Stimulated activated CD8-positive, alpha-beta memory T cell treated with anti-CD3 and anti-CD28 coated beads, Interleukin-12 subunit alpha, Interleukin-12 subunit beta, amount 100 ng/mL, for 4 hours (primary cell): ENCODE results near the gene CEP350.

Experiments used
- DNase-seq: peaks from one replicate; pipeline ENCODE4 v3.0.0-alpha.2; 2020; ENCODE audit warnings: low read depth

The CEP350 gene, protein sequence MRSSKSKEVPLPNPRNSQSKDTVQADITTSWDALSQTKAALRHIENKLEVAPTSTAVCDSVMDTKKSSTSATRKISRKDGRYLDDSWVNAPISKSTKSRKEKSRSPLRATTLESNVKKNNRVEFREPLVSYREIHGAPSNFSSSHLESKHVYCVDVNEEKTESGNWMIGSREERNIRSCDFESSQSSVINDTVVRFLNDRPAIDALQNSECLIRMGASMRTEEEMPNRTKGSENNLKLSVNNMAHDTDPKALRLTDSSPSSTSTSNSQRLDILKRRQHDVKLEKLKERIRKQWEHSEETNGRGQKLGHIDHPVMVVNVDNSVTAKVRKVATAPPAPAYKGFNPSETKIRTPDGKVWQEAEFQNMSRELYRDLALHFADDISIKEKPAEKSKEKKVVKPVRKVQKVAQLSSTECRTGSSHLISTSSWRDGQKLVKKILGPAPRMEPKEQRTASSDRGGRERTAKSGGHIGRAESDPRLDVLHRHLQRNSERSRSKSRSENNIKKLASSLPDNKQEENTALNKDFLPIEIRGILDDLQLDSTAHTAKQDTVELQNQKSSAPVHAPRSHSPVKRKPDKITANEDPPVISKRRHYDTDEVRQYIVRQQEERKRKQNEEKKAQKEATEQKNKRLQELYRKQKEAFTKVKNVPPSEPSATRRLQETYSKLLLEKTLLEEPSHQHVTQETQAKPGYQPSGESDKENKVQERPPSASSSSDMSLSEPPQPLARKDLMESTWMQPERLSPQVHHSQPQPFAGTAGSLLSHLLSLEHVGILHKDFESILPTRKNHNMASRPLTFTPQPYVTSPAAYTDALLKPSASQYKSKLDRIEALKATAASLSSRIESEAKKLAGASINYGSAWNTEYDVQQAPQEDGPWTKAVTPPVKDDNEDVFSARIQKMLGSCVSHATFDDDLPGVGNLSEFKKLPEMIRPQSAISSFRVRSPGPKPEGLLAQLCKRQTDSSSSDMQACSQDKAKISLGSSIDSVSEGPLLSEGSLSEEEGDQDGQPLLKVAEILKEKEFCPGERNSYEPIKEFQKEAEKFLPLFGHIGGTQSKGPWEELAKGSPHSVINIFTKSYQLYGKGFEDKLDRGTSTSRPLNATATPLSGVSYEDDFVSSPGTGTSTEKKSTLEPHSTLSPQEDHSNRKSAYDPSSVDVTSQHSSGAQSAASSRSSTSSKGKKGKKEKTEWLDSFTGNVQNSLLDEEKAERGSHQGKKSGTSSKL (N-terminal part only)

DNA sequence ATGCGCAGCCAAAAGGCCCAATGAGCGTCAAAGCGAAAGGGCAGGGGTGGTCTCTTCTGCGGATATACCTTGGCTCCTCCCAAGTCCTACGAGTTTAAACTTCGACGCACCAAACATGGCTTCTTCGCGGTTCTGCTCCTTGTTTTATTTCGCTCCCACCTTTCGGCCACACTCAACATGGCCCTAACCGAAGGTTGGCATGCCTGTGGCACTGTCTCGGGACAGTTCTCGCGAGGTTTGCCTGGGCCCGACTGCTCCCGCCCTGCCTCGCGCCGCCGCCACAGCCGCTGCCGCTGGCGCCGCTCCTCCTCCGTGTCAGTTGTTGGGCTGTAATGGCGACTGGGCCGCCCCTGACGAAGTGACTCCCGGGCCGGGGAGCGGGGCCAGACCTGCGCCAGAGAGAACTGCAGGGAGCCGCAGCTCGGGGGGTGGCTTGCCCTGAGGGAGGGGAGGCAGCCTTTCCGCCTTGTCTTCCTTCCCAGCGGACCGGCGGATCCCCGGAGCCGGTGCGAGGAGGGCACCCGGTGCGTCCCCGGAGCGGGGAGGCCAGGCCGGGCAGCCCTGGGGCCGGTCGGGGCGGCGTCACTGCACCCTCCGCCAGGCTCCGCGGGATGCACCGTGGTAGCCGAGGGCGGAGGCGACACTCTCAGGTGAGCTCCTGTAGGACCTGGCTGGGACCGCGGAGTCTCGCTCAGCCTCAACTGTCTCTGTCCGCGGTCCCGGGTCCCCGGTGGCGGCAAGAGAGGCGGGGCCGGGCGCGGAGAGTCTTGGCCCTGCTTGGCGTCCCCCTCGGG, at the start of gene CEP350:
Gene CEP350, plus strand, starts transcription at position 318 of the 794 bp plus-strand sequence. CDS start 31,372 bp downstream, outside the sequence.
- peak; percentile 95 for DNase-seq

DNA sequence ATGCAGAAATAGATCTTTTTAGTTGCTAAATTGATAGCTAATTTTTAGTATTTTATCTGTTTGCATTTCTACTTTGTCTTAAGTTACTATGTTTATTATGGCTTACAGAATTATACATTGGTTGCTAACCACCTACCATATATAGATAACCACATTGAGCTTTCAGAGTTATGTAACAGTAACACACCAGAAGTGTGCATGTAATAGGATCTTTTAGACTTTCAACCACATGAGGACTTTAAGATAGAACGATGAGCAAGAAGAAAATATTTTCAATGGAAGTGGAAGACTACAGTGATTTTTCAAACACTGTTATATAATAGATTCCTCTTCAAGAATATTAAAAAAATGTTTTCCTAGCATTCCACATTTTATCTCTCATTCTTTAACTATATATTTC, 43.7 kb upstream of the CEP350 start:
- DNase-seq, result no peak

DNA sequence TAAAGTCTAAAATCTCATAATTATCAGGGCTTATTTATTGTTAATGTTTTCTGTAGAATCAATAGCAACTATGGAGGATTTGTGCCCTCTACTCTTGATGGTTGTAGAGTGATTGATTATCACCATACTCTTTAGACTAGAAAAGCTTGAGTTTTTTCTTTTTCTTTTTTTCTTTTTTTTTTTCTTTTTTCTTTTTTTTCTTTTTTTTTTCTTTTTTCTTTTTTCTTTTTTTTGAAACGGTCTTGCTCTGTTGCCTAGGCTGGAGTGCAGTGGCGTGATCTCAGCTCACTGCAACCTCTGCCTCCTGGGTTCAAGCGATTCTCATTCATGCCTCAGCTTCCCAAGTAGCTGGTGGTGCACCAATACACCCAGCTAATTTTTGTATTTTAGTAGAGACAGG, 42.8 kb upstream of the CEP350 start:
- DNase-seq, result no peak

DNA sequence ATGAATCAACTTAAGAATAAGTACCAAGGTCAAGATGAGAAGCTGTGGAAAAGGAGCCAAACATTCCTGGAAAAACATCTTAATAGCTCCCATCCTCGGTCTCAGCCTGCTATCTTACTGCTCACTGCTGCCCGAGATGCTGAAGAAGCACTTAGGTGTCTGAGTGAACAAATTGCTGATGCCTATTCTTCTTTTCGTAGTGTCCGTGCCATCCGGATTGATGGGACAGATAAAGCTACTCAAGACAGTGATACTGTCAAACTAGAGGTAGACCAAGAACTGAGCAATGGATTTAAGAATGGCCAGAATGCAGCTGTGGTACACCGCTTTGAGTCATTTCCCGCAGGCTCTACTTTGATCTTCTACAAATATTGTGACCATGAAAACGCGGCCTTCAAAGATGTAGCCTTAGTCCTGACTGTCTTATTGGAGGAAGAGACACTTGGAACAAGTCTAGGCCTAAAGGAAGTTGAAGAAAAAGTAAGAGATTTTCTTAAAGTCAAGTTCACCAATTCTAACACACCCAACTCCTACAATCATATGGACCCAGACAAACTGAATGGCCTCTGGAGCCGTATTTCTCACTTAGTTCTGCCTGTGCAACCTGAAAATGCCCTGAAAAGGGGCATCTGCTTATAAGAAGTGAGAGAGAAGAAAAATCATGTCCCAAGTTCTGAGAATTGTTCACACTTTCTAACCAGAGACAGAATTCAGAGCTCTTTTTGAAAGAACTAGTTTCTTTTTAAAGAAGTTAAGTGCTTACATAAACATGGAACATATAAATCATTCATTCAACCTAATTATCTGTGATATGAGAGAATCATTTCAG, 36.8 kb upstream of the CEP350 start:
- DNase-seq, result no peak

DNA sequence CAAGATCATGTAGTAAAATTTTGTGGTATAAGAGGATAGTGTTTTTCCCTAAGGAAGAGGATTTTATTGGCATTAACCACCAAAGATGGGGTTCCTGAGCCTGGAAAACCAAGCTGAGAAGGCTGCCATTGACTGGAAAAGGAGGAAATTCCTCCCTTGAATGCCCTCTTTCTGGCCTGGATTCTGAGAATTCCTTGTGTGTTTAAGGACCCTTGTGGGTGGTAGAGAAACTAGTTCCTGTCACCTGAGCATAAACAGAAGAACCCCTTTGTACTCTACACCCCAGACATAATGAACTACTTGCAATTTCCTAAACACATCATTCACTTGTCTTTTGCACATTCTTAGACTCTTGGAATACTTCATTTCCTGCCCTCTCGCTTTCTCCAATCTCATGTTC, 33.1 kb upstream of the CEP350 start:
- no peak for DNase-seq

DNA sequence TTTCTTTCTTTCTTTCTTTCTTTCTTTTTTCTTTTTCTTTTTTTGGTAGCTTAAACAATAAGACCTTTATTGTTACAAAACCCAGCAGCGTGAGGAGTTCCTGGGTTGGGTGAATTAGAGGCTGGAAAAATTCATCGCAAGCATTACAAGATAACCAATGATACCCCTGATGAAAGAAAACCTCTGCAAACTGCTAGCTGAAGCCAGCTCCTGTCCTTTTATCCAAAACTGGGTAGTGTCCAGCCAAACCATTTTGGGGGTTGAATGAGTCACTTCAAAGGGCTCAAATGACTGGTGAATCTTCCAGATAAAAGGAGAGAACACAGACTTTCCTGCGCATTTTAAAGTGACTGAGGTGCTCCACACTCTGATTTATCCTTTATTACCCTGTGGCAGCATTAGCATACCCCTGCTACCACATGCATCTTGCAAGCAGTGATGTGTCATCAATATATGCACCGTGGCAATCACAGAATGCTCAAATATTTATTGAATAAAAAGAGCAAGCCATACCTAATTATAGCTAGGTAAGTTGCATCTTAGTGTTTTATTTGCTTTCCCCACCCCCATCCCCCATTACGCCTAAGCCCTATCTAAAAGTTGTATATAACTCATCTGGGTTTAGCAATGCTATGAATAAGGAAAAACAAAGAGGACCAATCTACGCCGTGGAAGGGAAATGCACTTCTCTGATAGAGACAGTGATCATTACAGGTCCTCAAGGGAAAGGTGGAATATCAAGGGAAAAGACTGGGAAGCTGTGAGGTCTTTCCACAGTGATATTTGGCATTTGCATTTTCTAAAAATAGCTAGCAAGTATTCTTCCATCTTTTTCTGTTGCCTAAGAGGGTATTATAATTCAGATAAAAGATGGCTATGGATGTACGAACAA, 32.4 kb upstream of the CEP350 start:
- DNase-seq, result no peak

DNA sequence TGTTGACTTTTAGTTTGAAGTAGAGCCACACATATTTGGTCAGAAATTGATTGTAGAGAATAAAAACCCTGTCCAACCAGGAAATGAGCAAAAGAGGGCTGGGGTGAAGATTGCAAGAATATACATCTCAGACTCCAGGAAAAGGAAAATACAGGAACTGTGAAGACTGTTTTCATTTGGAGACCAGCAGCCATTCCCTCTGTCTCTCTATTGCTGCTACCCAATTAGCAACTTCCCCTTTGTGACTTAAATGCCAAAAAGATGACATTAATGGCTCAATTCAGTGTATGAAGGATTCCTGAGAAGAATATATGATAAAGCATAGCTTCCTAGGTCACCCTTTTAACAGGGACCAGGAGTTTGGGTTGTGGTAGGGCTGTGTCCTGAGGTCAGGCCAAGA, 31.6 kb upstream of the CEP350 start:
- no peak for DNase-seq

DNA sequence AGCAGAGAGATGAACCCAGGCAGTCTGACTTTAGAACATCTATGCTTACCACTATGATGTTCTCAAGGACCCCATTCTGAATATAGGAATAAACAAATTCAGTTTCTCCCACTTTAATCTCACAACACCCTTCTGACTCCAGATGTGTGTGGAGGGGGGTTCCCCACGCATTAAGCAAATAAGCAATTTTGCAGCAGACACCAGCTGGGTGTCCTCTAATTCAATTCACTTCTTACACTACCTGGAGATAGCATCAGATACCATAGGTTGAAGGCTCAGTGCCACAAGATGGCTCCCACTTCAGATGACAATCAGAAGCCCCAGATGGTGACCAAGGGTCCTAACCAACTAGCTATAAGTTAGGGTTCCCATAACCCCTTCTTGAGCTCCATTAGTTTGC, 30.3 kb upstream of the CEP350 start:
- DNase-seq, result no peak

DNA sequence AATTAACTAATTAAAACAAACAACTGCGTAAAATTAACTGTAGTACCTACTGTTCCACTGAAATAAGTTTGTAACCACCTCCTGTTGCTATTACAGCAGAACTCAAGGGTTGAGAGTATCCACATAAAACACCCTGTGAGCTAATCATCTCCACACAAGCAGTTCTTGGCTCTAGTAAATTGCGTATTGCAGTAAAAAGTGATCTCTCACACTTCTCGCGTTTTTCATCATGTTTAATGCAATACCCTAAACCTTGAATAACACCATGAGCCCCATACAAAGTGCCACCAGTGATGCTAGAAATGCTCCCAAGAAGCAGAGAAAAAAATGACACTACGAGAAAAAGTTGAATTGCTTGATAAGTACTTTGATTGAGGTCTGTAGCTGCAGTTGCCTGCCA, 29.3 kb upstream of the CEP350 start:
- DNase-seq, result no peak

DNA sequence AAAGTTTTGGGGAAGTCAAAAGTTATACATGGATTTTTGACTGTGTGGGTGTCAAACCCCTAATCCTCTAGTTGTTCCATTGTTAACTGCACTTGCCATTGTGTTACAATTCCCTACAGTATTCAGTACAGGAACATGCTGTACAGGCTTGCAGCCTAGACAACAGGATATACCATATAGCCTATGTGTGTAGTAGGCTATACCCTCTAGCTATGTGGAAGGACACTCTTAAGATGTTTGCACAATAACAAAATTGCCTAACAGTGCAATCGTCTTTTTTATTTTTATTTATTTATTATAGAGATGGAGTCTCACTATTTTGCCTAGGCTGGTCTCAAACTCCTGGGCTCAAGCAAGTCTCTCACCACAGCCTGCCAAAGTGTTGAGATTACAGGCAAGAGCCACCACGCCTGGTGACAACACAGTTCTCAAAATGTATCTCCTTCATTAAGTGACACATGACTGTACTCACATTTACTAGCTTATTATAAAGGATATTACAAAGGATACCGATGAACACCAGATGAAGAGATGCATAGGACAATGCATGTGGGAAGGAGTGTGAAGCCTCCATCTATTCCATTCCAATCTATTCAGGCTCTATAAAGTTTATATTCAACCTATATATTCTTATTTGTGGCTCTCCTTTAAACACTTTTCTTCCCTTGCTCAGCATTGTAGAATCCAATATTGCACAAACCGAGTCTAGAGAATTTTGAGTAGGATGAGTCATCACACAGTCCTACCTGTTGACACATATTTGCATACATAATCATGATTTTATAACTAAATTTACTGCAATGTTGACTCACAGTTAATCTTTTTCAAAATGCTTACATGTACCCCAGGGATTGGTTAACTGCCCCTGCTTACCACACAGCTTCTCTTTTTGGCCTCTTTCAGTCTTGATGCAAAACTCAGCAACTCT, 28.4 kb upstream of the CEP350 start:
- DNase-seq, result no peak

DNA sequence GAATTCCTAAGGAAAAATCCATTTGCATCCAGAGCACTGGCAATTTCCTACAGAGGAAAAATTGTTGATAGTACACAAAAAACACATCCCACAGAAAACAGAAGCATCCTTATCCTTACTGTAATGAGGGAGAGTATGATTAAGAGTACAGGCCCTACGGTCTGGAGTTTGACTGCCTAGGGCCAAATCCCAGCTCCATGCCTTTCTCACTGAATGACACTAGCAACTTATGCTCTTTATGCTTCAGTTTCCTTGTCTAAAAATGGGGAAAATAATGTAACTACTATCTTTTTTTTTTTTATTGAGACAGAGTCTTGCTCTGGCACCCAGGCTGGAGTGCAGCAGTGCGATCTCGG, 27.8 kb upstream of the CEP350 start:
- no peak for DNase-seq

DNA sequence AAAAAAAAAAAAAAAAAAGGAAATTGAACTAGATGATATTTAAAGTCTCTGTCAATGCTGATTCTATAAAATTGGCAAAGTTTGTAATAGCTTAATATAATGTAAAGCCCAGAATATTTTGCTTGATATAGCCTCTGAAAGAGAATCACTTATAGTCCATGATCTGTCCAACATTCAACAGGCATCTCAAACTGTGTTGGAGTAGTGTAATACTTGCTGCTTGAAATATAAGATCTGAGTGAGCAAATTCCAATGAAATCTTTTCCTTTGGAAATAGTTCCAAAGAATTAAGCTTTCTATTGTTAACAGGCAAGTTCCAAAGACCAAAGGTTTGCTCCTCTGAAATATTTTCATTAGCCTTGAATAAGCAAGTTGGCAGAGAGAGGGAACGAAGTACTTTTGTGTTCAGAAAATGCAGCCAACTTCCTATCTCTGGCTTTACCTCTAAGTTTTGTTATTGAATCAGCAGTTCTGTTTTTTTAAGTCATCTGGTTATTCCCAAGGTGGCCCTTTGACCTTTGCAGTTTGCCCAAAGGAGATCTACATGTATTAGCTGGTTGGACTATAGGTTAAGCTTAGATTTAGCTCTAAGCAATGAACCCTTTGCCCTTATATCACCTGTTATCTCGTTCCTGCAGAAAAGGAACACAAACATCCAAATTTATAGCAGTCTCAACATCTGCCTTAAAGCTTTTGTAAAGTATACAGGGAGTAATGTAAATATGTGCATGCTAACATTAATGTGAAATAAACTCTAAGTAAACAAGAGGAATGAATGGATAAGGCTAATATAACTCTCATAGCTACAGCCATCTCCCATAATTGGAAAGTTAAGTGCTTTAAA, 24.4 kb upstream of the CEP350 start:
- DNase-seq, result no peak

DNA sequence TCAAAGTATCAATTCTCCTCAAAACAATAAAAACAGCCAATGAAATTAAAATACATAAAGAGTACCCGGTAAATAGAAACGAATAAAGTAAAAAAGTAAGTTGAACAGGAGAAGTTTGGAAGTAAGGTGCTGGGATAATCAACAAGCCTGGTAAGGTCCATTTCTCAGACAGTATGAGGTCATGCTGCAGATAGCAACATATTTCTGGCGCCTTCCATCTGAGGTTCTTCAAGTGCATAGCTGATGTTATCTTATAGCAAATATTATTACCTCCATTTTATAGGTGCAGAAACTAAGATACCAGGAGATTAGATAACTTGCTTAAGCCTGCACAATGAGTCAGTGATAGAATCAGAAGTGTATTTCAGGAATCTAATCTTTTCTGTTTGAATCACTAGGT, 23.7 kb upstream of the CEP350 start:
- DNase-seq, result no peak

DNA sequence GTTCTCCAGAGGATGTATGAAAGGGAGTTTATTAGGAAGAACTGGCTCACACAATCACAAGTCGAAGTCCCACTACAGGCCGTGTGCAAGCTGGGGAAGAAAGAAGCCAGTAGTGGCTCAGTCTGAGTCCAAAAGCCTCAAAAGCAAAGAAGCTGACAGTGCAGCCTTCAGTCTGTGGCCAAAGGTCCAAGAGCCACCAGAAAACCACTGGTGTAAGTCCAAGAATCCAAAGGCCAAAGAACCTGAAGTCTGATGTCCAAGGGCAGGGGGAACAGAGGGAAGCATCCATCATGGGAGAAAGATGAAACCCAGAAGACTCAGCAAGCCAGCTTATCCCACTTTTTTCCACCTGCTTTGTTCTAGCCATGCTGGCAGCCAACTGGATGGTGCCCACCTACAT, 21.4 kb upstream of the CEP350 start:
- DNase-seq, result no peak

DNA sequence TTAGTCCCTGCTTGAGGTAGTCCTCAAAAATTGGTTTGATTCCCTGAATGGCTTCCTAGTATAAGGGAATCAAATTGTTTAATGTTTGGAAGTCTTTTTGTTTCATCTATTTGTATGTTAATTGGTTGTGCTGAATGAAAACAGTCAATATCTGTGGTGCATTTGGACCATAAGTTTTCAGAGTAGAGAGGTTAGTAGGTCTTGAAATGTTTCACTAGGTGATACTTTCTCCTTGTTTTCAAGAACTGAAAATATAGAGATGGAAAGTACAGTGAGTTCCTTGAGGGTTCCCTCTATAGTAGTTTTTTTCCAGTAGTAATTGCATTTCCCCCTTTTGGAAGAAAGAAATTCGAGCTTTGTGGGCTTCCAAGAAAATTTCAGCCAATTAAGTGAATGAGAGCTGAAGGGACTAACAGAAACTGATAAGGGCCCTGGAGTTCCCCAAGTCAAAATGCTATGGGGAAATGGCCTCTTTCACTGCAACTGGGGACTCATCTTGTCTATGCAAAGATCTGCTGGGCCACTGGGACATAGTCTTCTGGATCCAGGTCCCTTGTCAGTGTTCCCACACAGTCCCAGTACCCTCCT, 18.6 kb upstream of the CEP350 start:
- DNase-seq, result no peak

DNA sequence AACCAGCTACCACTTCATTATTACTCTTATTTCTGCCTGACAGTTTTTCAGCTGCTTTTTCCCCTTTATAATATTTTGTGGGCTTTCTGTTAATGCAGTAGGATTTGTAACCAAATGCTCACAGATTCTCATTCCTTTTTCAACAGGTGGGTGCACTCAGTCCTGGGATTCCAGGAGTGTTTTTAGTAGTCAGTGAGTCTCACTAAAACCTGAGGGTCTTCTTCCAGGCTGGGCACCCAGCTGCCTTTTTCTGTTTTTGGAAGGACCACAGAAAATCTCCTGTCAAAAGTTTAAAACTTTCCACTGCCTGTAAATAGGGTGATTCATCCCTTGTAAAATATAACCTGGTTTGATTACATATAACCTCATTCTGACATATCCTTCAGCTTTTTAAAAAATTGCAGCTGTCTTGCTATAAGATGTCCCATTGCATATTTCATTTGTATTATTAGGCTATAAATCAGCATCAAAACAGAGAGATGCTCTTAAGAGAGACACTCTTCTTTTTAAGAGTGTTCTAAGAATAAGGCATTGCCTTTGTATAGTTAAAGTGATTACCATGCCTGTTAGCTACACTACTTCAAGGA, 16.8 kb upstream of the CEP350 start:
- no peak for DNase-seq

DNA sequence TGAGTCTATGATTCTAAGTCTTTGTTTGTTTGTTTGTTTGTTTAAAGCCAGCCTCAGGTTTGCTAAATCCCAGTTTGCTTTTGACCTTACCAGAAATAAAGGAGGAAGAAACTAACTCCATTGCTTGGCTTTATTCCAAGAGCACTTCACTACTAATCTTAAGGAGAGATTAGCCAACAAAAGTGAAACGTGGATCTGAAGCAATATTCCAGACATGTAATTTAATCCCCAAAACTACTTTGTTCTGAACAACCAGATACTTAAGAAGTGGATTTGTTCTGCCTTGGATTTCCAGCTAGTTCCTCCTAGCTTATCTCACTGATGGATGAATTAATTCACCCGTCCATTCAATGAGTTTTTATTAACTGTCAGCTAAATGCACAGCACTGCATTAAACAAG, 15.9 kb upstream of the CEP350 start:
- no peak for DNase-seq
